RKO (cell line): ENCODE data around the gene POU2AF3.
A peak's percentile ranks its signal among the peaks of the same experiment; 100 is the strongest.
"Not testable (repeated sequence)": the region's sequence is repeated elsewhere in the genome, so short reads cannot be mapped to it uniquely, and the experiment has no call there.

Experiments used
- DNase-seq: peaks from one replicate; pipeline ENCODE4 v3.0.0-alpha.2; 2016; ENCODE audit warnings: low spot score

Gene POU2AF3

GRCh38 chr11:111298413-111299100 is at the start of gene POU2AF3:
TSS of gene POU2AF3 (plus strand) at chr11:111298546. CDS start at chr11:111298582, 36 bp downstream.
- no peak for DNase-seq

GRCh38 chr11:111250936-111251335 is 47.4 kb upstream of the POU2AF3 start:
- DNase-seq, result no peak

- DNase-seq, result no peak
Measured at GRCh38 chr11:111253131-111253530, 45.2 kb upstream of the POU2AF3 start.

- no peak for DNase-seq
Measured at GRCh38 chr11:111253630-111254029, 44.7 kb upstream of the POU2AF3 start.

- DNase-seq, result no peak
Measured at GRCh38 chr11:111258046-111258445, 40.3 kb upstream of the POU2AF3 start.

- peak; percentile 24 for DNase-seq
Measured at GRCh38 chr11:111259896-111260295, 38.5 kb upstream of the POU2AF3 start.

GRCh38 chr11:111260811-111261210 is 37.5 kb upstream of the POU2AF3 start:
- DNase-seq, result no peak

GRCh38 chr11:111264646-111265045 is 33.7 kb upstream of the POU2AF3 start:
- DNase-seq, result no peak

GRCh38 chr11:111265421-111265820 is 32.9 kb upstream of the POU2AF3 start:
- DNase-seq, result no peak

GRCh38 chr11:111268303-111268702 is 30.0 kb upstream of the POU2AF3 start:
- not testable (repeated sequence) for DNase-seq

- DNase-seq, result no peak
Measured at GRCh38 chr11:111269146-111269868, 29.0 kb upstream of the POU2AF3 start.

- DNase-seq, result no peak
Measured at GRCh38 chr11:111272420-111272819, 25.9 kb upstream of the POU2AF3 start.

GRCh38 chr11:111282562-111283075 is 15.7 kb upstream of the POU2AF3 start:
- DNase-seq, result no peak

- no peak for DNase-seq
Measured at GRCh38 chr11:111283945-111284481, 14.3 kb upstream of the POU2AF3 start.

- DNase-seq, result no peak
Measured at GRCh38 chr11:111285189-111286091, 12.9 kb upstream of the POU2AF3 start.

- no peak for DNase-seq
Measured at GRCh38 chr11:111291764-111292163, 6.6 kb upstream of the POU2AF3 start.

- DNase-seq, result not testable (repeated sequence)
Measured at GRCh38 chr11:111292408-111292807, 5.9 kb upstream of the POU2AF3 start.

GRCh38 chr11:111296196-111296595 is 2.1 kb upstream of the POU2AF3 start:
- DNase-seq, result no peak

GRCh38 chr11:111297696-111298095 is 650 bp upstream of the POU2AF3 start:
- DNase-seq, result no peak

- DNase-seq, result peak; percentile 72
Measured at GRCh38 chr11:111299101-111300026, 1.0 kb downstream of the POU2AF3 start.

- DNase-seq, result no peak
Measured at GRCh38 chr11:111300569-111300968, 2.2 kb downstream of the POU2AF3 start.
